ENCODE results near the gene GCGR.

The GCGR gene

DNA sequence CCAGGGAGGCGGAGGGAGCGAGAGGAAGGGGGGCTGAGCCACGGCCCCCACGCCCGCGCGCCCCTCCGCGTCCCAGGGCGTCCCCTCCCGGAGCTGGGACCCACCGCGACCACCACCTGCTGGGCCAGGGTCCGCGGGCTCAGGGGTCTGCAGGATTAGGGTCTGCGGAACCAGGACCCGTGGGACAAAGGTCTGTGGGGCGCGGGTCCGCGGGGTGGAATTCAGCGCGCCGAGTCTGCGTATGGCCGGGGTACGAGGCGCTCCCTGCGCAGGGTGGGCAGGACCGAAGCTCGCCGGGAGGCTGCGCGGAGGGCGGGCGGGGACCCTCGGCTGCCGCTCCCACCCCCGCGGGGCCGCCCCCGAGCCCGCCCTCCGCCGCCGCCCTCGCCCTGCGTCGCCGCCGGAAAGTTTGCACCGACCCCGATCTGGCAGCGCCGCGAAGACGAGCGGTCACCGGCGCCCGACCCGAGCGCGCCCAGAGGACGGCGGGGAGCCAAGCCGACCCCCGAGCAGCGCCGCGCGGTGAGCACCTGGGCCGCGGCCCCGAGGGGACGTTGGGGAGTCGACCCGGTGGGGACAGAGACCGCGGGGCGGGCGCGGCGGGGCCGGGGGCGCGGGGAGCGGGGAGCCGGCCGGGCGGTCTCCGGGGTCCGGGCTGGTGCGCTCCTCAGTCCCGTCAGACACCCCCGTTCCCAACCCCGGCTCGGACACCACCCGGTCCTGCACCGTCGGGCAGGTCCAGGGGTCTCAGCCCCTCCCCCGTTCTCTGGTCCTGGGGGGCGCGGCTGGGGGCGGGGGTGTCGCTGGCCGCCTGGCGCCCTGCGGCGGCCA, at the start of gene GCGR:
GCGR (plus strand) TSS at position 423 of the 831 bp plus-strand sequence. CDS start 4,869 bp downstream, outside the sequence.
- DNase-seq, result no peak

- DNase-seq, result no peak
Measured at GRCh38 chr17:81792675-81793615, 11.0 kb upstream of the GCGR start.

DNA sequence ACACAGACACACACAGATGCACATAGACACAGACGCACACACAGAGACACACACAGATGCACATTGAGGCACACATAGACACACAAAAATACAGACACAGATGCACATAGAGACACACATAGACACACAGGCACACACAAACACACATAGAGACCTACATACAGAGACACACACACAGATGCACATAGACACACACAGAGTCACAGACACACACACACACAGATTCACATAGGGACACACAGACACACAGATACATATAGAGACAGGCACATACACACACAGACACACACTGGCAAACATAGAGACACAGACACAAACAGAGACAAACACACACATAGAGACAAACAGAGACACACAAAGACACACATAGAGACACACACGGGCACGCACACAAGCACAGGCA, 9.9 kb upstream of the GCGR start:
- no peak for DNase-seq

DNA sequence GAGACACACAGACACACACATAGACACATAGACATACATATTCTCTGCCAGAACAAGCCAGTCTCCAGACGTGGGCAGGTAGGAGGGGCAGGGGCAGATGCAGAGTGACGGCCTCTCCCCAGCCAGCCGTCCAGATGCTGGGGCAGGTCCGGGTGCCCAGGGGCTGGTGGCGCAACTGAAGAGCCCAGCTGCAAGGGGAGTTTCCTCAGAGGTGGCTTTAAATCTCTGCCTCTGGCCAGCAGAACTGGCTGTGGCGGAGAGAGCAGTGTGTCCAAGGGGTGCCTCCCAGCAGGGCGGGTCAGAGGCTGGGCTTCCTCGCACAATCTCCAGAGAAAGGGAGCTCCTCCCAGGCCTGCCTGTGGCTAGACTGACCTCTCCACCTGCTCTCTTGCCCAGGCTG, 9.4 kb upstream of the GCGR start:
- no peak for DNase-seq

DNA sequence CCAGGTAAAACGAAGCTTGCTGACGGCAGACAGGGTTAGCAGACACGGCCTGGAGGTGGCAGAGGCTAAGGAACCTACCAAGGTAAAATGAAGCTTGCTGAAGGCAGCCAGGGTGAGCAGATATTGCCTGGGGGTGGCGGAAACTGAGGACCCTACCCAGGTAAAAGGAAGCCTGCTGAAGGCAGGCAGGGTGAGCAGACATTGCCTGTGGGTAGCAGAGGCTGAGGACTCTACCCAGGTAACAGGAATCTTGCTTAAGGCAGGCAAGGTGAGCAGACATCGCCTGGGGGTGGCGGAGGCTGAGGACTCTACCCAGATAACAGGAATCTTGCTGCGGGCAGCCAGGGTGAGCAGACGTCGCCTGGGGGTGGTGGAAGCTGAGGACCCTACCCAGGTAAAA, 2.6 kb upstream of the GCGR start:
- DNase-seq, result no peak

- DNase-seq, result no peak
Measured at GRCh38 chr17:81802048-81802758, 1.7 kb upstream of the GCGR start.

GRCh38 chr17:81802856-81803643, 900 bp upstream of the GCGR start:
- no peak for DNase-seq

DNA sequence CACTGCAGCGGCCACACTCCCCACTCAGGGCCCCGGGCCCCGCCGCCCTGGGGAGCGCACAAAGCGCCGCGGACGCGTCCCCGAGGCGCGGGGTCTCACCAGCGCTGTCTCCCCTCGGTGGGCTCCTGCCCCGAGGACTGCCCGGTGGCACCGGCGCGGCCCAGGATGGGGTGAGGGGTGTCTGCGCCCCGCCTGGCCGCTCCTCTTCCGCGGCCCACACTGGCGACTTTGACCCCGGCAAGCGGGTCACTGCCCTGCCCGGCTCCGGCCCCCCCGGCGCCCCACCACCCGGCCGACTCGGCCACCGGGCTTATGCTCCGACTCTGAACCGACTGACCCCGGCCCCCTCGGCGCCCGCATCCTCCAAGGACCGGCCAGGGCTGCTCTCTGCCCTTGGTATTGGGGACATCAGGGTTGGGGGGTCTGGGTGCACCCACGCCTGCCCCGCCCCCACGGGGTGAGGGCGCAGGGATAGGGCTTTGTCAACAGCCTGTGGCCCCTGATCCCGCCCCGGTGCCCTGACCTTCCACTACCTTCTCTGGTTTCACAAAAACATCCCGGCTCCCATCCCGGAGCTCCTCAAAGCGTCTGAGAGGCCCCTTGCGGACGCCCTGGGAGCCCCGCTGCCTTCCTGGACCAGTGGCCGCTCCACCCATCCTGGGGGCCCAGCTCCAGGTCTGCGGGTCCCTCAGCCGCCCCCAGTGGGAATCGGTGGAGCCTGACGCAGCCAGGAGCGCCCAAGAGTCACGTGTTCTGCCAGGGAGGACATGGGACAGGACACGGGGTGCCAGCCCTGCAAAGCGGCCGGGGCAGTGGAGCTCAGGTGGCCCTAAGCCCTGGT, 829 bp downstream of the GCGR start:
- no peak for DNase-seq

DNA sequence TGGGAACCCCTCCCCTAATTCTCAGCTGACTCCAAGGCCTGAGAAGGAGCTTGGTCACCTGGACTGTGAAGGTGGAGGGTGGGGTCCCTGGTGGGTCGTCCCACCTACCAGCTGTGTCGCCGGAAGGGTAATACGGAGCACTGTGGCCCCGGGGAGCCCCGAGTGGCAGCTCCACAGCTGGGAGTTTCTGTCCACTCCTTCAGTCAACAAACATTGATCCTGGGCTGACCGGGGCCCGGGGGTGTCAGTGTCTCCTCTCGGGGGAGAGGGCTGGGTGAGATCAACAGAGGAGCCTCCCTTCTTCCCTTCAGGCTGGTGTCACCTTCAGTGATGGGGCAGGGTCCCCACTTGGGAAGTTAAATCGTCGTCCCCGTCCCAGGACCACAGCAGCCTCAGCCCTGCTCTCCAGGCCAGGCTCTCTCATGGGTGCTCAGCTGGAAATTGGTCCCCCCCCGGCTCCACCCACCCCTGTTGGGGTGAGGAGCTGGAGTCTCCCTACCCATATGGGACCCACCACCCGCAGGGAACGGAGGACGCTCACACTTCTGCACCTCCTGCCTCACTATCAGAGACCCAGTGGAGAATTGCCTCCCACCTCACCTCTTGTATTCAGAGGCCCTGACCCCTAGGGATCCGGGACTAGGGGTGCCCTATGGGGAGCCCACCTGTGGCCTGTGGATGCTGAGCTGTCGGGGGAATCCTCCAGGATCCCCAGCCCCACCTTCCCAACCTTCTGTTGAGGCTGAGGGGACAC, 1.9 kb downstream of the GCGR start:
- no peak for DNase-seq

- no peak for DNase-seq
Measured at GRCh38 chr17:81806461-81807209, 2.7 kb downstream of the GCGR start.

DNA sequence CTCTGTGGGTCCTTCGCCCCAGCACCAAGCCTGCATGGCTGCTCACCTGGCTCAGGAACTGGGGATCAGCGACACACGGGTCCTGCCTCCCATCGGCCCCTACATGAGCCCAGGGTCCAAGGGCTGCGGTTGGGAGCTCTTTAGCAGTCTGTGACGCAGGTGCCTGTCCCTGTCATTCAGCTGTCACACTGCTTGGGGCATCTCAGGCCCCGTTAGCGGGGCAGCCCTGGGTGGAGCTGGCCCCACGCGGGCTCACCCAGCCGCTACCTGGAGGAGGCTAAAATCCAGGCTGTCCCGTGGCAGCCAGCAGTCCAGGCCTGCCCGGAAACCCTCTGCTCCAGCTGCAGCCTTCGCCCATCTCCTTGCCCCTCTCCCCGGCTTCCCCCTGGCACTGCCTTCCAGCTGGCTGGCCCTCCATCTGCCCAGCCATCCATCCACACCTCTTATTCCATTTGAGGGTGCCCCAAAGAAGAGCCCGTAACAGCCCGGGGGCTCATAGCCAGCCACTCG, 3.3 kb downstream of the GCGR start:
- DNase-seq, result no peak

DNA sequence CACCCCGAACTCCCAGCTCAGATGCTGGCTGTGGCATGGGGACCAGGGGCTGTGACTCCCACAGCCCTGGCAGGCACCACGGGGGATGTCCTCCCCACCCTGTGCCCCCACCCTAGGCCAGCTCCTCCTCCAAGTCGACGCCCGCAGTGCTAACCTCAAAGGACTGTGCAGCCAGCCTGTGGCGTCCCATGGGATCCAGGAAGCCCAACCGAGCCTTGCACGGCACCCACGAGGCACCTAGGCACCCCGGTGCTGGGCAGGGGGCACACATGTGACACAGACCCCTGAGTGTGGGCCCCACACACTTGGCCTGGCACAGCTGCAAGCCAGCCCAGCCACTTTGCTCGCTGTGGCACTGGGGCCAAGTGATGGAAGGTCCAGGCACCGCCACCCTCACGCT, 3.9 kb downstream of the GCGR start:
- DNase-seq, result no peak

GRCh38 chr17:81808778-81809555, 5.0 kb downstream of the GCGR start:
- no peak for DNase-seq

GRCh38 chr17:81809556-81809998, 5.6 kb downstream of the GCGR start:
- DNase-seq, result no peak

DNA sequence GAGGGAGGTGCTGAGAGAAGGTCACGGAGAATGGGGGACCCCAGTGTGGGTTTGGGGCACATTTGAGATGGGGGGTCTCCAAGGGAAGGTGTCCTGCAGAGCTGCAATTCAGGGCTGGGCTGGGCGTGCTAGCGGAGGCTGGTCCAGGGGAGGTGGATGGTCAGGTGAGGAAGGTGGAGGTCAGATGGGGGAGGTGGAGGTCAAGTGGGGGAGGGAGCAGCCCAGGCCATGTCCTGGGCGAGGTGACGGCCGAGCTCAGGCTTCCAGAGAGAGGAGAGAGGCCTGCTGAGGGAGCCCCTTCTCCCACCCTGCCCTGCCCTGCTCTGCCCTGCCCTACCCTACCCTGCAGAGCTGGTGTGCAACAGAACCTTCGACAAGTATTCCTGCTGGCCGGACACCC, 6.5 kb downstream of the GCGR start:
- no peak for DNase-seq

DNA sequence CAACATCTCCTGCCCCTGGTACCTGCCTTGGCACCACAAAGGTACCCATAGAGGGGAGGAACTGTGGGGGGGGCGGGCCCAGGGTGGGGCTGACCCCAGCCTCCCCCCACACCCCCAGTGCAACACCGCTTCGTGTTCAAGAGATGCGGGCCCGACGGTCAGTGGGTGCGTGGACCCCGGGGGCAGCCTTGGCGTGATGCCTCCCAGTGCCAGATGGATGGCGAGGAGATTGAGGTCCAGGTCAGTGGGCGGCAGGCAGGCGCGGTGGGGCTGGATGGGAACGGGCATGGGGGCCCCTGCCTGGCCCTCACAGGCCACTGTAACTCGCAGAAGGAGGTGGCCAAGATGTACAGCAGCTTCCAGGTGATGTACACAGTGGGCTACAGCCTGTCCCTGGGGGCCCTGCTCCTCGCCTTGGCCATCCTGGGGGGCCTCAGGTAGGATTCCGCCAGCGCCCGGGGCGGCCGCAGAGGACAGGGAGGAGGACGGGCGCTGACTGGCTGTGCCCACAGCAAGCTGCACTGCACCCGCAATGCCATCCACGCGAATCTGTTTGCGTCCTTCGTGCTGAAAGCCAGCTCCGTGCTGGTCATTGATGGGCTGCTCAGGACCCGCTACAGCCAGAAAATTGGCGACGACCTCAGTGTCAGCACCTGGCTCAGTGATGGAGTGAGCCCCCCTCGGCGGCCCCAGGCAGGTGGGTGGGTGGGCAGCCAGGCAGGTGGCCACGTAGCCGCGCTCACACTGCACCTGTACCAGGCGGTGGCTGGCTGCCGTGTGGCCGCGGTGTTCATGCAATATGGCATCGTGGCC, 7.1 kb downstream of the GCGR start:
- DNase-seq, result no peak

DNA sequence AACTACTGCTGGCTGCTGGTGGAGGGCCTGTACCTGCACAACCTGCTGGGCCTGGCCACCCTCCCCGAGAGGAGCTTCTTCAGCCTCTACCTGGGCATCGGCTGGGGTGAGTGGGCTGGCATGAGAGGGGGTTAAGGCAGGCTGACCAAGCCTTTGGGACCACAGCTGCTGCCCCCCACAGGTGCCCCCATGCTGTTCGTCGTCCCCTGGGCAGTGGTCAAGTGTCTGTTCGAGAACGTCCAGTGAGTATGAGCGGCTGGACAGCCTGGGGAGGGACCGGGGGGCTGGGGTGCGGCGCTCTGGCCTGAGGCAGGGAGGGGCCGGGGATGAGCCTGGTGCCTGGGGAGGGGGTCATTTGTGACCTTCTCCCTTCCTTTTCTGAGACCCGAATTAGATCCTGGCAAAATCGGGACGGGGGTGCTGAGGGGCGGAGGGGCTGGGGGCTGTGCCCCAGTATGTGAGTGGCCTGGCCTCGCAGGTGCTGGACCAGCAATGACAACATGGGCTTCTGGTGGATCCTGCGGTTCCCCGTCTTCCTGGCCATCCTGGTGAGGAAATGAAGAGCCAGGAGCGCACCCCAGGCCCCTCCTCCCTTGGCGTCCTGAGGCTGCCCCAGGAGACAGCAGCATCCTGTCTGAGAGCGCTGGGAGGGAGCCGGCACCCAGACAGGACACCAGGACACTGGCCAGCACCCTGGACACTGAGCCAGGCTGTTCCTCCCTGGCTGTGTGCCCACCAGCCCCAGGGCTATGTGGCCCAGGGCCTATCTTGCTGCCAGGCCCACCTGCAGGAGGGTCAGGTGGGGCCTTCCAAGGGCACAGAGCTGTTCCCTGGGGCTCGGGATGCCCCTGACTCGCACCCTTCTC, 8.0 kb downstream of the GCGR start:
- no peak for DNase-seq
